PFSK-1 (cell line): ENCODE results near the gene LIN9.

Experiments
- FOXP2 ChIP-seq: optimal IDR thresholded peaks from 2 replicates; pipeline ENCODE3; 2011; ENCODE audit warnings: borderline replicate concordance, control low read depth, inconsistent platforms; ENCODE audit not compliant: insufficient read depth; ENCODE audit errors: extremely low read length, extremely low read depth
- POLR2AphosphoS5 ChIP-seq: IDR thresholded peaks from 2 replicates; pipeline ENCODE4 v1.6.1; 2012; ENCODE audit warnings: low read depth, mild to moderate bottlenecking, control low read depth, low read length, moderate library complexity
- SIN3A ChIP-seq: IDR thresholded peaks from 2 replicates; pipeline ENCODE4 v1.6.1; 2012; ENCODE audit warnings: mild to moderate bottlenecking, low read length, moderate library complexity, borderline replicate concordance; ENCODE audit not compliant: insufficient read depth
- TAF1 ChIP-seq: IDR thresholded peaks from 2 replicates; pipeline ENCODE4 v1.6.1; 2012; ENCODE audit warnings: low read length, control low read depth, borderline replicate concordance; ENCODE audit not compliant: insufficient read depth
- TF ChIP-seq, protein P1 (sequence below), 2 experiments: IDR thresholded peaks; 2 replicates each; pipeline versions ENCODE4 v1.6.1 to v1.8.0; 2011 to 2012; ENCODE audit warnings: low read depth in 2 of 2, low read length in 2 of 2, control low read depth in 1 of 2, inconsistent platforms in 1 of 2, mild to moderate bottlenecking in 1 of 2, moderate library complexity in 1 of 2; ENCODE audit not compliant: insufficient read depth in 1 of 2

LIN9 gene

DNA sequence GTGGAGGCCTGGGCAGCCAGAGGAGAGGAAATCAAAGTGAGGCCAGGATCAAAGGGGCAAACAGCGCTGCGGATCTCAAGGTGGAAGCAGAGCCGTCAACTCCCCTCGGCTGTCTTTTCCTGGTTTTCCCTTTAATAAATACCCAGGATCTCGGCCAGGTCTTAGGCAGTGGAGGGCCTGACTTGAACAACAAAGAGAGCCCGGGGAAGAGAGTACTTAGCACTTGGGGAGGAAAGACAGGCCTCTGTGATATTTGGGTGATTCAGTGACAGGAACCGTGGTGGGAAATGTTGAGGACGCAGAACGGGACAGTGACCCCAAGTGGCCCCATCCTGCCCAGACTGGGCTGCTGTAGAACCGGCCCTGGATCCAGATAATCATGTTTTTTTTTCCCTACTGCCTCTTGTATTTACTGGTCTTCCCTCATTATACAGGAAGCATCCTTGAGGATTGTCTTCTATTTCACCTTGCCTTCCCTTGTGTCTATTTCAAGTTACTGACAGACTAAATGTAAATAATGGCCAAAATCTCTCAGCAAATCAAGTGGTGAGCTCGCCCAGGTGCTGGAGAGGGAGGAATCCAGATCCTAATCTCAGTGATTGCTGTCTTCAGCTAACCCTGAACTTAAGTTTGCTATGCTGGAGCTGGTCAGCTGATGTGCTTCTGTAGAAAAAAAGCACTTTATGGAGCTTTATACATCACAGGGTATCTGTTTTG is 88.3 kb downstream of the LIN9 start:
- TF ChIP-seq SIN3A, result no peak
- TF ChIP-seq FOXP2, result no peak
- TF ChIP-seq TAF1, result no peak
- TF ChIP-seq, protein P1, sequence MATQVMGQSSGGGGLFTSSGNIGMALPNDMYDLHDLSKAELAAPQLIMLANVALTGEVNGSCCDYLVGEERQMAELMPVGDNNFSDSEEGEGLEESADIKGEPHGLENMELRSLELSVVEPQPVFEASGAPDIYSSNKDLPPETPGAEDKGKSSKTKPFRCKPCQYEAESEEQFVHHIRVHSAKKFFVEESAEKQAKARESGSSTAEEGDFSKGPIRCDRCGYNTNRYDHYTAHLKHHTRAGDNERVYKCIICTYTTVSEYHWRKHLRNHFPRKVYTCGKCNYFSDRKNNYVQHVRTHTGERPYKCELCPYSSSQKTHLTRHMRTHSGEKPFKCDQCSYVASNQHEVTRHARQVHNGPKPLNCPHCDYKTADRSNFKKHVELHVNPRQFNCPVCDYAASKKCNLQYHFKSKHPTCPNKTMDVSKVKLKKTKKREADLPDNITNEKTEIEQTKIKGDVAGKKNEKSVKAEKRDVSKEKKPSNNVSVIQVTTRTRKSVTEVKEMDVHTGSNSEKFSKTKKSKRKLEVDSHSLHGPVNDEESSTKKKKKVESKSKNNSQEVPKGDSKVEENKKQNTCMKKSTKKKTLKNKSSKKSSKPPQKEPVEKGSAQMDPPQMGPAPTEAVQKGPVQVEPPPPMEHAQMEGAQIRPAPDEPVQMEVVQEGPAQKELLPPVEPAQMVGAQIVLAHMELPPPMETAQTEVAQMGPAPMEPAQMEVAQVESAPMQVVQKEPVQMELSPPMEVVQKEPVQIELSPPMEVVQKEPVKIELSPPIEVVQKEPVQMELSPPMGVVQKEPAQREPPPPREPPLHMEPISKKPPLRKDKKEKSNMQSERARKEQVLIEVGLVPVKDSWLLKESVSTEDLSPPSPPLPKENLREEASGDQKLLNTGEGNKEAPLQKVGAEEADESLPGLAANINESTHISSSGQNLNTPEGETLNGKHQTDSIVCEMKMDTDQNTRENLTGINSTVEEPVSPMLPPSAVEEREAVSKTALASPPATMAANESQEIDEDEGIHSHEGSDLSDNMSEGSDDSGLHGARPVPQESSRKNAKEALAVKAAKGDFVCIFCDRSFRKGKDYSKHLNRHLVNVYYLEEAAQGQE (IDR thresholded peaks at IDR 0.05; ENCODE audit: insufficient read depth in 1 of 2, low read depth in 2 of 2, low read length in 2 of 2), result no peak
- TF ChIP-seq POLR2AphosphoS5, result no peak

DNA sequence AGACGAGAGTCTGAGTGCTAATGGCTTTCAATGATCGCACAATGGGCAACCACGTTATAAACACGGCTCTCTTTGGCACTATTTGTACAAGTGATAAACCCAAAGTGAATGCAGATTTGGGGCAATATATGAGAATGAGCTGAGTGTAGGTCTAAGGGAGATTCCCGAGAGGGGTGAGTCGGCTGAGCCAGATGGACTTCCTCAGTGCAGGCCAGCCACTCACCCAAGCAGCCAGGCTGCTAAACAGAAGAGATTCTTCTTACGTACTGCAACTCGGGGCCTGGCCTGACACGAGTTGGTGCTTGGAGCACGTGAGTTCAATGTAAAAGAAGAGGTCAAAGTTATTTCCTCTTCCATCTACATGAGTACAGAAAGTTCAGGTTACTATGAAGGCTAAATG is 91.7 kb downstream of the LIN9 start:
- TF ChIP-seq SIN3A (no peak), POLR2AphosphoS5 (no peak), FOXP2 (no peak), TAF1 (no peak)
- TF ChIP-seq, protein P1 (IDR thresholded peaks at IDR 0.05; ENCODE audit: insufficient read depth in 1 of 2, low read depth in 2 of 2, low read length in 2 of 2), result no peak

DNA sequence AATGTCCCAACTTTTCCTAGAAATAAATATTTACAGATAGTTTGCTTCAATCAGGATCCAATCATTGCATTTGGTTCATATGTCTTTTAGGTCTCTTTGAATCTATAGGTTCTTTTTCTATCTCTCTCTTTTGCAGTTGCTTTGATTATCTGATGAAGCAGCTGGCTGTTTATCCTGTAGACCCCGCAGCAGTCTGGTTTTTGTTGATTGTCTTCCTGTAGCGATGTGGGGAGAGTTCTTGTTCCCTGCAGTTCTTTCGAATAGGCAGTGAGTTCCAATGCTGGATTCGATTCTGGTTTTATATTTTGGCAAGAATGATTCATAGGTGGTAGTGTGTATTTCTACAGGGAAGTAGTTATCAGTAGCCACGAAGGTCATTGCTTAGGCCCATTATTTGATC is 92.9 kb downstream of the LIN9 start:
- TF ChIP-seq TAF1 (no peak), POLR2AphosphoS5 (no peak), SIN3A (no peak), FOXP2 (no peak)
- TF ChIP-seq, protein P1 (IDR thresholded peaks at IDR 0.05; ENCODE audit: insufficient read depth in 1 of 2, low read depth in 2 of 2, low read length in 2 of 2), result no peak

DNA sequence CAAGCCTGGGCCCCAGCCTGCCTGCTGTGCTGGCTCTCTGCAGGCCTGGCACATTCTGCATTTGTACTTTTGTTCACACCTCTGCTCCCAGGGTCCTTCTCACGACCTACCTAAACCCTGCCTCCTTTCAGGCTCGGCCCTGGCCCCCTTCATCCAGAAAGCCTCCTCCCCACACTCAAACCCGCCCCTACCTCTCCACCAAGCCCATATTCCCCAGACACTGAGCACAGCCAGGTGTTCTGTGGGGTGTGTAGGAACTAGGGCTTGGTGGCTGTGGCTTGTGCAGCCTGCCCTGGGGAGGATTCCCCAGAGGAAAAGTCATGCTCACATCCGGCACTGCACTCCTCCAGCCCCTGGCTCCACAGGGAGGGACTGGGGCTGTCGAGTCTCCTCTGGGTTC is 93.7 kb downstream of the LIN9 start:
- TF ChIP-seq POLR2AphosphoS5 (no peak), FOXP2 (no peak), TAF1 (no peak)
- TF ChIP-seq, protein P1 (IDR thresholded peaks at IDR 0.05; ENCODE audit: insufficient read depth in 1 of 2, low read depth in 2 of 2, low read length in 2 of 2), result no peak

DNA sequence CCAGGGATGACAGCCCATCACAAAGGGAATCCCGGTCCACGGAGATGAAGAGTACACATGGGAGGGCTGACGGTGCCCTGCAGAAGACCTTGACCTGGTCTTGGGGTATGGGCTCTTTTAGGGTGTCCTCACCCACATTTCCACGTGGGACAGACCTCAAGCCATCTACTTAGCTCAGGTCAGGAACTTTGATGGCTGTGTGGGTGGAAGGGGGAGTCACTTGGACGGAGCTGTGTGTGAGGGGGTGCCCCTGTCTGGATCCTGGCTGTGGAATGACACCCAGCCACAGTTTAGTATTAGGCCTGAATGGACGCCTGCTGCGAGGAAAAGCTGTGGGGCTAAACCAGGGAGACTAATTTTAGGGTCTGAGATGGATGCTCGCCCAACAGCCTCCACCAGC is 96.4 kb downstream of the LIN9 start:
- TF ChIP-seq, protein P1 (IDR thresholded peaks at IDR 0.05; ENCODE audit: insufficient read depth in 1 of 2, low read depth in 2 of 2, low read length in 2 of 2), result no peak
- TF ChIP-seq FOXP2 (no peak), POLR2AphosphoS5 (no peak), TAF1 (no peak), SIN3A (no peak)
